GM12801 (cell line): ENCODE results near the gene MAN2A1.

ENCODE experiments used
- CTCF ChIP-seq: IDR thresholded peaks from one replicate; pipeline ENCODE4 v1.5.1; 2011; ENCODE audit warnings: control low read depth; ENCODE audit not compliant: insufficient read length; ENCODE audit errors: extremely low read depth

Gene MAN2A1

GRCh38 chr5:109653042-109653441 lies 36.7 kb upstream of the MAN2A1 start:
- no peak for TF ChIP-seq CTCF

GRCh38 chr5:109653561-109654239 lies 36.0 kb upstream of the MAN2A1 start:
- no peak for TF ChIP-seq CTCF

- no peak for TF ChIP-seq CTCF
Observed at GRCh38 chr5:109654455-109654854, 35.3 kb upstream of the MAN2A1 start.

GRCh38 chr5:109655841-109656240 lies 33.9 kb upstream of the MAN2A1 start:
- TF ChIP-seq CTCF: no peak

DNA sequence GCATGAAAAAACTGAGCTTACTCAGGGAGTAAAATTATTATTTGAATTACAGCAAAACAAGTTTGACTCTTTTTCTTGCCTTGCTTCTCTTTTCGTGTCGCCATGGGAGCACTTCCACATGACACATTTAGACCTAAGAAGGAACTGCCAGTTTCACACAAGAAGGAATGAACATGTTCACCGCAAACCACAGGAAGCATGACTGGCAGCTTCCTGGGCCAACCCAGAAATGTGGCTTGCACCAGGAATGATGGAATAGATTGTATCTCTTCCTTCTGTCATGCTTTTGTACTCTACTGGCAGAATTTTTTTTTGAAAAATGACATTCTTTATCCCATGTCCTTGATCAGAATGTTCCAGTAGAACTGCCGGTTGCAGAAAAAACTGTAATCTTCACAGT lies 32.9 kb upstream of the MAN2A1 start:
- no peak for TF ChIP-seq CTCF

DNA sequence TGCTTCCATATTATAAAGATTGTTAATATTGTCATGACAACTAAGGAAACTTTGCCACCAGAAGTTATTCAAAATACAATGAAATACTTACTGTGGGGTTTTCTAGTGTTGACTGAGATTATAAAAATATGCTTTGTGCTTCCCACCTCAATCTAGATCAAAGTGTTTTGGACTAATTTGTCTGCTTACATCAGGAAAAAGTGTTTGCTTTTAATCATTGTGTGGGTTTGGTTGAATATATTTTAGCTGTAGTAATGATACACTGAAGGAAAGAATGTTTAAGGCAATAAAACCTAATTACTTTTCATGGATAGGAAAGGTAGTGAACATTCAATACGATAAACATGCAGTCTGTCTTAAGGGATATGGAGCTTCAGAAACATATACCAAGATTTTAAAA lies 29.8 kb upstream of the MAN2A1 start:
- no peak for TF ChIP-seq CTCF

DNA sequence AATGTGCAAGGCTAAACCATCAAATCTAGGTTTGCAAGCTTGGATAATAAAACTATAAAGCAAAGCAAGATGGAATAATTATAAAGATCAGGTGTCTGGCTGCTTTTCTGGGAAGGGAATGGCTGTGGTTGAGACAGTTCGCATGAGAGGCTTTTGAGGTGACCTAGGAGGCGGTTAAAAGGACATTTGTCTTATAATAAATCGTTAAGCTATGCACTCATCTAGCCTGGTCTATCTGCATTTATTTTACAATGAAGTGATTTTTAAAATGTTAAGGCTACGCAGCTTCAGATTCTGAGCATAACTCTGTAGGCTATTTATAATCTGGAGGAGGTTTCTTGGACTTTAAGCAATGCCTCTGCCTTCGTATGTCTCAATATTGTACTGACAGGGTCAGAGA lies 29.4 kb upstream of the MAN2A1 start:
- TF ChIP-seq CTCF: no peak
